SK-N-SH (cell line): Measurements from ENCODE around the gene LRMDA.

Experiments used
- CTCF ChIP-seq: fragments of 200-600 bp; sonication (generic); IDR thresholded peaks from 2 replicates; pipeline ENCODE4 v1.6.1; 2017; ENCODE audit warnings: antibody characterized with exemption, mild to moderate bottlenecking, moderate library complexity
- FOXJ3 ChIP-seq: sonication (generic); formaldehyde crosslinking; IDR thresholded peaks from 2 replicates; pipeline ENCODE4 v1.5.1; 2020; ENCODE audit warnings: mild to moderate bottlenecking, missing genetic modification reagents
- FOXM1 ChIP-seq: IDR thresholded peaks from 2 replicates; pipeline ENCODE4 v1.4.0; 2012; ENCODE audit warnings: low read depth, mild to moderate bottlenecking
- JUND ChIP-seq: IDR thresholded peaks from 2 replicates; pipeline ENCODE4 v1.4.0; 2012
- USF2 ChIP-seq: fragments of 150-350 bp; IDR thresholded peaks from 2 replicates; pipeline ENCODE4 v1.6.1; 2017; ENCODE audit warnings: antibody characterized with exemption, low read length, low read depth, borderline replicate concordance
- ZBTB33 ChIP-seq: IDR thresholded peaks from 2 replicates; pipeline ENCODE4 v1.4.0; 2012; ENCODE audit warnings: low read depth, borderline replicate concordance

GRCh38 chr10:75396631-75397495 is 34.6 kb upstream of the LRMDA start:
- no peak for TF ChIP-seq ZBTB33
- no peak for TF ChIP-seq FOXM1
- TF ChIP-seq CTCF: no peak
- no peak for TF ChIP-seq JUND
- no peak for TF ChIP-seq FOXJ3 (CRISPR knock-in tag)
- no peak for TF ChIP-seq USF2
